HEK293T (cell line): Measurements from ENCODE around the gene KCNG1.

Source experiments
- ARNT ChIP-seq: fragments of 450-650 bp; IDR thresholded peaks from 2 replicates; pipeline ENCODE4 v1.6.1; 2017; ENCODE audit warnings: mild to moderate bottlenecking
- BHLHE40 ChIP-seq: fragments of 450-650 bp; IDR thresholded peaks from 2 replicates; pipeline ENCODE4 v1.6.1; 2016; ENCODE audit warnings: mild to moderate bottlenecking, moderate library complexity, borderline replicate concordance
- CTBP1 ChIP-seq: fragments of 450-650 bp; IDR thresholded peaks from 2 replicates; pipeline ENCODE4 v1.6.1; 2016; ENCODE audit warnings: borderline replicate concordance
- ELF4 ChIP-seq: fragments of 450-650 bp; IDR thresholded peaks from 2 replicates; pipeline ENCODE4 v1.6.1; 2017; ENCODE audit warnings: antibody characterized with exemption
- FOXK2 ChIP-seq: fragments of 450-650 bp; IDR thresholded peaks from 2 replicates; pipeline ENCODE4 v1.6.1; 2016; ENCODE audit warnings: mild to moderate bottlenecking
- FOXM1 ChIP-seq: fragments of 450-650 bp; IDR thresholded peaks from 2 replicates; pipeline ENCODE4 v1.6.1; 2017; ENCODE audit warnings: mild to moderate bottlenecking, borderline replicate concordance
- L3MBTL2 ChIP-seq: fragments of 450-650 bp; conservative IDR thresholded peaks from 2 replicates; pipeline ENCODE4 v1.6.1; 2016; ENCODE audit warnings: mild to moderate bottlenecking
- SP1 ChIP-seq: fragments of 450-650 bp; IDR thresholded peaks from 2 replicates; pipeline ENCODE4 v1.6.1; 2017

GRCh38 chr20:50953821-50954220 lies 69.1 kb downstream of the KCNG1 start:
- TF ChIP-seq FOXM1 (no peak), BHLHE40 (no peak), CTBP1 (no peak), ARNT (no peak), ELF4 (no peak), SP1 (no peak), L3MBTL2 (no peak), FOXK2 (no peak)
